OCI-LY1 (cell line): ENCODE data around the gene SHFL.

Experiments used
- EZH2 ChIP-seq: fragments of 200-600 bp; sonication (generic), shearing (Covaris generic); IDR thresholded peaks from 2 replicates; pipeline ENCODE4 v1.8.0; 2017; ENCODE audit warnings: borderline replicate concordance, mixed run types, mild to moderate bottlenecking, antibody characterized with exemption, low read length, moderate library complexity, mixed read lengths
- TF ChIP-seq, protein P1 (sequence below): fragments of 200-600 bp; sonication (generic), shearing (Covaris generic); IDR thresholded peaks from 2 replicates; pipeline ENCODE4 v1.5.1; 2017; ENCODE audit warnings: mild to moderate bottlenecking, antibody characterized with exemption, low read length, moderate library complexity, mixed read lengths

DNA sequence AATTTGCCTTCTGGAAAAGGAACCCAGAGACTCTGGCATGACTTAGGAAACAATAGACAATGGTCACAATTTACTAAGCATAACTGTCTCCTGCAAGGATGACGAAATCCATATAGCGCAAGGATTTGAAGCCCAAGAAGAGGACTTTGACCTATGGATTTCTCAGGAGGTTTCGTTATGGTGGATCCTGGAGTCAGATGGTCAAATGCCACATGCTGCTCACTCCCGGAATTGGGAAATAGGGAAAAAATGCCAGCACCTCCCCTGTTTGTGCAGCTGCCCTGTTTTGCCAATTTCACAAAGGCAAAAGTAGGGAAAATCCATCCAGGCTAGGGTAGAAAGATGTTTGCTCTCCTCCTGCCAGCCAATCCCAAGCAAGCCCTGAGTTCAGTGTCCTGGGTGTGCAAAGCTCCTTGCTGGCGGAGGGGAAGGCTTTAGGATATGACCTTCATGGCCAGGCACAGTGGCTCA is 49.5 kb upstream of the SHFL start:
- TF ChIP-seq, protein P1, sequence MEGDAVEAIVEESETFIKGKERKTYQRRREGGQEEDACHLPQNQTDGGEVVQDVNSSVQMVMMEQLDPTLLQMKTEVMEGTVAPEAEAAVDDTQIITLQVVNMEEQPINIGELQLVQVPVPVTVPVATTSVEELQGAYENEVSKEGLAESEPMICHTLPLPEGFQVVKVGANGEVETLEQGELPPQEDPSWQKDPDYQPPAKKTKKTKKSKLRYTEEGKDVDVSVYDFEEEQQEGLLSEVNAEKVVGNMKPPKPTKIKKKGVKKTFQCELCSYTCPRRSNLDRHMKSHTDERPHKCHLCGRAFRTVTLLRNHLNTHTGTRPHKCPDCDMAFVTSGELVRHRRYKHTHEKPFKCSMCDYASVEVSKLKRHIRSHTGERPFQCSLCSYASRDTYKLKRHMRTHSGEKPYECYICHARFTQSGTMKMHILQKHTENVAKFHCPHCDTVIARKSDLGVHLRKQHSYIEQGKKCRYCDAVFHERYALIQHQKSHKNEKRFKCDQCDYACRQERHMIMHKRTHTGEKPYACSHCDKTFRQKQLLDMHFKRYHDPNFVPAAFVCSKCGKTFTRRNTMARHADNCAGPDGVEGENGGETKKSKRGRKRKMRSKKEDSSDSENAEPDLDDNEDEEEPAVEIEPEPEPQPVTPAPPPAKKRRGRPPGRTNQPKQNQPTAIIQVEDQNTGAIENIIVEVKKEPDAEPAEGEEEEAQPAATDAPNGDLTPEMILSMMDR: no peak
- TF ChIP-seq EZH2: no peak
